Thoracic aorta (tissue), 2 donors: ENCODE measurements around the gene TMOD4. TPM values are rescaled to one million over a fixed set of nuclear protein-coding genes. Genes with fewer than 3 reads are reported as not detected.

Source experiments
- ATAC-seq: fragments of 150-250 bp; one replicate; pipeline ENCODE4 v1.8.0; 2017; ENCODE audit warnings: low read depth; ENCODE audit not compliant: insufficient number of reproducible peaks, low FRiP score
- DNase-seq: peaks from one replicate; pipeline ENCODE4 v3.0.0-alpha.2; 2020; ENCODE audit warnings: low spot score
- H3K27ac ChIP-seq, 2 donors: fragments of 200-600 bp; sonication (generic); 1 replicate in 1 of 2; 2 replicates in 1 of 2; pipeline ENCODE4 v1.5.1; 2016; ENCODE audit warnings: mild to moderate bottlenecking in 2 of 2, moderate library complexity in 2 of 2
- H3K27me3 ChIP-seq: fragments of 200-600 bp; sonication (generic); replicated peaks from 2 replicates; pipeline ENCODE4 v1.6.0; 2016; ENCODE audit warnings: mild to moderate bottlenecking; ENCODE audit not compliant: insufficient read depth
- H3K36me3 ChIP-seq: fragments of 200-600 bp; sonication (generic); one replicate; pipeline ENCODE4 v1.5.1; 2016
- H3K4me1 ChIP-seq, 2 donors: fragments of 200-600 bp; sonication (generic); 1 replicate in 1 of 2; 2 replicates in 1 of 2; pipeline versions ENCODE4 v1.5.1 to v1.6.0; 2016; ENCODE audit warnings: low read depth in 2 of 2, mild to moderate bottlenecking in 1 of 2; ENCODE audit not compliant: control insufficient read depth in 1 of 2
- H3K4me3 ChIP-seq: fragments of 200-600 bp; sonication (generic); 2 replicates; pipeline ENCODE4 v1.5.1; 2016; ENCODE audit warnings: mild to moderate bottlenecking
- H3K9me3 ChIP-seq: fragments of 200-600 bp; sonication (generic); 2 replicates; pipeline ENCODE4 v1.5.1; 2016
- CTCF ChIP-seq: fragments of 200-600 bp; sonication (generic); IDR thresholded peaks from one replicate; pipeline ENCODE4 v1.5.1; 2019; ENCODE audit warnings: antibody characterized with exemption
- total RNA-seq, 2 donors: library from RNA; depleted of rRNA; stranded (reverse); fragments of >200 nt; gene quantifications; one replicate each; pipeline versions ENCODE4 v1.1.0 to v1.2.3, GENCODE V29; 2016

TMOD4 gene
- total RNA-seq, 2 donors from 2014 or later, result not detected

GRCh38 chr1:151165281-151165737 is 10.5 kb downstream of the TMOD4 start:
- Histone ChIP-seq H3K9me3 (no peaks in the 10 kb centered on the region), H3K36me3 (peaks cover 22% of the 10 kb centered on the region), H3K27me3 (no peaks in the 10 kb centered on the region), H3K27ac (peak overlapping the region; percentile 95 to 98), H3K4me1 (peaks cover 9 to 33% of the 10 kb centered on the region in 2 donors), H3K4me3 (peak overlapping the region; percentile 87)
- no peak for TF ChIP-seq CTCF
- DNase-seq (no peak), ATAC-seq (peak; percentile 52)

GRCh38 chr1:151164732-151165280 is 11.0 kb downstream of the TMOD4 start:
- no peaks in the 10 kb centered on the region for H3K27me3 ChIP-seq
- no peak for TF ChIP-seq CTCF
- no peak for DNase-seq
- H3K9me3 ChIP-seq, result no peaks in the 10 kb centered on the region
- H3K4me3 ChIP-seq, result peak overlapping the region; percentile 87
- peaks cover 9 to 35% of the 10 kb centered on the region in 2 donors for H3K4me1 ChIP-seq
- H3K27ac ChIP-seq, result peak overlapping the region; percentile 95 to 98
- H3K36me3 ChIP-seq, result peaks cover 19% of the 10 kb centered on the region
- ATAC-seq, result no peak

DNA sequence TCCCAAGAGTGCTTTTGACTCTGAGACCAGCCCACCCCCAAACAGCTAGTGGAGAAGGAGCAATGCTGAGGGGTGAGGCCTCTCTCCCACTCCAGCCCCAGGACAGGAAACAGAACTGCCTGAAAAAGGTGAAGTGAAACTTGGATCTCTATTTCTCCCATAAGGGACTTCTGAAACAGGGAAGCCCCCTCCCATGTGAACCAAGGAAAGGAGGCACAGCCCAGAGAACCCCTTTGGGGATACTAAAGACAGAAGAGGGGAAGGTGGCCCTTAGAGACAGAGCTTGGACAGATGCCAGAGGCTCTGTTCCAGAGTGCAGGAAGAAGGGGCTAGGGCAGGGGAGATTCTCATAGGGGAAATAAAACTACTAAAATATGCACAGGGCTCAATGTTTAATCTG is 16.4 kb downstream of the TMOD4 start:
- no peak overlapping the region for H3K4me3 ChIP-seq
- TF ChIP-seq CTCF, result no peak
- ATAC-seq (no peak), DNase-seq (no peak)
- H3K36me3 ChIP-seq, result peaks cover 25% of the 10 kb centered on the region
- H3K27me3 ChIP-seq, result no peaks in the 10 kb centered on the region
- no peaks in the 10 kb centered on the region for H3K9me3 ChIP-seq
- peaks cover 3 to 30% of the 10 kb centered on the region in 2 donors for H3K4me1 ChIP-seq
- H3K27ac ChIP-seq, result peak overlapping the region in 1 of 2 donors; percentile 20

- Histone ChIP-seq H3K4me1 (peaks cover 3 to 24% of the 10 kb centered on the region in 2 donors), H3K4me3 (no peak overlapping the region), H3K9me3 (no peaks in the 10 kb centered on the region), H3K27me3 (no peaks in the 10 kb centered on the region), H3K27ac (peak overlapping the region in 1 of 2 donors; percentile 6), H3K36me3 (peaks cover 25% of the 10 kb centered on the region)
- TF ChIP-seq CTCF, result no peak
- DNase-seq (no peak), ATAC-seq (no peak)
Measured at GRCh38 chr1:151158751-151159251, 17.0 kb downstream of the TMOD4 start.

GRCh38 chr1:151158326-151158725 is 17.5 kb downstream of the TMOD4 start:
- Histone ChIP-seq H3K9me3 (no peaks in the 10 kb centered on the region), H3K27ac (no peak overlapping the region), H3K36me3 (peaks cover 25% of the 10 kb centered on the region), H3K27me3 (no peaks in the 10 kb centered on the region), H3K4me1 (peaks cover 3 to 19% of the 10 kb centered on the region in 2 donors), H3K4me3 (no peak overlapping the region)
- DNase-seq (no peak), ATAC-seq (no peak)
- TF ChIP-seq CTCF, result no peak
